Neural cell (in vitro differentiated cells): ENCODE measurements around the gene RAB15. TPM values are rescaled to one million over a fixed set of nuclear protein-coding genes. Genes with fewer than 3 reads are reported as not detected.

Experiments used
- H2AFZ ChIP-seq: fragments of 200-600, 300-800 bp; sonication (generic), shearing (Covaris generic); 2 replicates; pipeline ENCODE4 v1.6.0; 2014; ENCODE audit warnings: low read depth, mild to moderate bottlenecking, antibody characterized with exemption, low read length, moderate library complexity
- H3F3A ChIP-seq: fragments of 200-600 bp; shearing (Covaris generic); 2 replicates; pipeline ENCODE4 v1.6.1; 2016; ENCODE audit warnings: mild to moderate bottlenecking, moderate library complexity, mixed read lengths, antibody characterized with exemption, low read length; ENCODE audit not compliant: insufficient read depth, poor library complexity, severe bottlenecking
- H3K27ac ChIP-seq: fragments of 200-600, 300-800 bp; sonication (generic), shearing (Covaris generic); 2 replicates; pipeline ENCODE4 v1.5.1; 2014; ENCODE audit warnings: mild to moderate bottlenecking, low read length, moderate library complexity
- H3K27me3 ChIP-seq: fragments of 300-800, 200-600 bp; sonication (generic), shearing (Covaris generic); 2 replicates; pipeline ENCODE4 v1.6.0; 2014; ENCODE audit warnings: mild to moderate bottlenecking, low read depth, low read length, moderate library complexity; ENCODE audit not compliant: insufficient read depth
- H3K36me3 ChIP-seq: fragments of 300-800, 200-600 bp; sonication (generic), shearing (Covaris generic); 2 replicates; pipeline ENCODE4 v1.5.1; 2014; ENCODE audit warnings: mild to moderate bottlenecking, antibody characterized with exemption, low read length, moderate library complexity; ENCODE audit not compliant: insufficient read depth
- H3K4me2 ChIP-seq: fragments of 300-800, 200-600 bp; sonication (generic), shearing (Covaris generic); 2 replicates; pipeline ENCODE4 v1.6.0; 2014; ENCODE audit warnings: mild to moderate bottlenecking, low read length
- H3K4me3 ChIP-seq: fragments of 300-800, 200-600 bp; sonication (generic), shearing (Covaris generic); 2 replicates; pipeline ENCODE4 v1.5.1; 2014; ENCODE audit warnings: mild to moderate bottlenecking, low read length, moderate library complexity
- H3K79me2 ChIP-seq: fragments of 200-600 bp; shearing (Covaris generic); replicated peaks from 2 replicates; pipeline ENCODE4 v1.6.0; 2014; ENCODE audit warnings: mild to moderate bottlenecking, low read length, moderate library complexity; ENCODE audit not compliant: insufficient read depth
- H3K9ac ChIP-seq: fragments of 300-800, 200-600 bp; sonication (generic), shearing (Covaris generic); 2 replicates; pipeline ENCODE4 v1.6.1; 2016; ENCODE audit warnings: mild to moderate bottlenecking, low read length, mixed read lengths
- H3K9me2 ChIP-seq: fragments of 200-600 bp; shearing (Covaris generic); 2 replicates; pipeline ENCODE4 v1.6.1; 2016; ENCODE audit warnings: mild to moderate bottlenecking, low read length, mixed read lengths; ENCODE audit not compliant: insufficient read depth
- H3K9me3 ChIP-seq: fragments of 200-600, 300-800 bp; sonication (generic), shearing (Covaris generic); 2 replicates; pipeline ENCODE4 v1.6.1; 2016; ENCODE audit warnings: mild to moderate bottlenecking, mixed run types, low read length, moderate library complexity, mixed read lengths
- H4K20me1 ChIP-seq: fragments of 200-600 bp; shearing (Covaris generic); 2 replicates; pipeline ENCODE4 v1.6.1; 2016; ENCODE audit warnings: mild to moderate bottlenecking, mixed run types; ENCODE audit not compliant: insufficient read depth
- EP300 ChIP-seq: fragments of 450-650 bp; conservative IDR thresholded peaks from 2 replicates; pipeline ENCODE4 v1.6.1; 2014; ENCODE audit warnings: antibody characterized with exemption, mild to moderate bottlenecking, moderate library complexity; ENCODE audit not compliant: poor library complexity, severe bottlenecking
- EZH2 ChIP-seq: fragments of 200-600, 300-800 bp; shearing (Covaris generic), sonication (generic); IDR thresholded peaks from 2 replicates; pipeline ENCODE4 v1.6.1; 2014; ENCODE audit warnings: antibody characterized with exemption, low read length, borderline replicate concordance, mild to moderate bottlenecking; ENCODE audit not compliant: insufficient read depth, poor library complexity, severe bottlenecking
- MXI1 ChIP-seq: fragments of 450-650 bp; conservative IDR thresholded peaks from 2 replicates; pipeline ENCODE4 v1.6.1; 2014; ENCODE audit warnings: antibody characterized with exemption, mild to moderate bottlenecking; ENCODE audit not compliant: poor library complexity, severe bottlenecking
- POLR2AphosphoS5 ChIP-seq: IDR thresholded peaks from 2 replicates; pipeline ENCODE4 v1.6.1; 2012
- RAD21 ChIP-seq: fragments of 450-650 bp; conservative IDR thresholded peaks from 2 replicates; pipeline ENCODE4 v1.6.1; 2014; ENCODE audit warnings: antibody characterized with exemption, mild to moderate bottlenecking, moderate library complexity
- SMC3 ChIP-seq: fragments of 450-650 bp; conservative IDR thresholded peaks from 2 replicates; pipeline ENCODE4 v1.6.1; 2014; ENCODE audit warnings: antibody characterized with exemption, mild to moderate bottlenecking, moderate library complexity; ENCODE audit not compliant: poor library complexity
- TAF1 ChIP-seq: IDR thresholded peaks from 2 replicates; pipeline ENCODE4 v1.6.1; 2012; ENCODE audit warnings: low read depth
- polyA plus RNA-seq: library from polyadenylated mRNA; depleted of rRNA; stranded (reverse); fragments of >200 nt; gene quantifications from 2 replicates; pipeline ENCODE4 v1.2.3, GENCODE V29; 2014
- TF ChIP-seq, protein P1 (sequence below): fragments of 450-650 bp; IDR thresholded peaks from 2 replicates; pipeline ENCODE4 v1.5.1; 2014; ENCODE audit warnings: antibody characterized with exemption, mild to moderate bottlenecking, moderate library complexity; ENCODE audit not compliant: poor library complexity, severe bottlenecking
- TF ChIP-seq, protein P2 (sequence below): IDR thresholded peaks from 2 replicates; pipeline ENCODE4 v1.6.1; 2012; ENCODE audit warnings: borderline replicate concordance

The RAB15 gene
- polyA plus RNA-seq, 1 donor from 2014 or later: 42.0 TPM

DNA sequence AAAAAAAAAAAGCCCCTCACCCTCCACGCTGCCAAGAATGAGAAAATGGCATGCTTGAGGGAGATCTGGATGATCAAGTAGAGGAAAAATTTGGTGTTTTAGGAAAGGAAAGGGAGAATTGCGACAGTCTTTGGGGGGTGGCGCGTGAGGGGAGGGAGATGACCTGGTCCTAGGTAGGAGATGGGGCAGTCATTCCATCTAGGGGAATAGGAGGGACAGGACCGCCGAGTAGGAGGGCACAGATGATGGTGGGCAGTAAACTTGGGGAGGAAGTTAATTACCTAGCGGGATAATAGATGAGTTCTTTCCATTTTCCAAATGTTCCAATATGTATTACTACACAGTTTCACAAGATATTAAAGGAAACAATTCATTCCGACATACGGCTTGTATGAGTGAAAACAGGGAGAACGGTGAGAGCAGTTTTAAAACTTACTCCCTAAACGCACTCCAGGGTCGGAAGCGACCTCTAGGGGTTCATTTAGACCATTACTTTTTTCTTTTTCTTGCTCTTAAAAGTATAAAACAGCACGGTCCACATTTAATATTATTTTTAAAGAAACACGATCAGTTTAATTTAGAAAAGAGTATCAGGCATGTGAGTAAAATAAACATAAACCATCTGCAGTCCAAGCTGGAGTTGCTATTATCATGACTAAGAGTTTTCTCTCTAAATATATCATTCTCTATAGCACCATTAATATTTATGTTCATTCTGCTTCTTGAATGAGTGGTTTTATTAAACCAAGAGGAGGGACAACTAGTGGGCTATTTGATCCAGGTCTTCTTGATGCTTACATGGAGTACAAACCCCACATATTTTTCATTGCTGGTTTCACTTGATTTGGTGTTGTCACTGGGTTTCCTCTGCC lies 11.5 kb upstream of the RAB15 start:
- Histone ChIP-seq H3K9ac (no peak overlapping the region), H3K4me3 (no peak overlapping the region), H3K79me2 (peaks cover 11% of the 10 kb centered on the region), H2AFZ (no peak overlapping the region), H3K9me2 (no peaks in the 10 kb centered on the region), H3K4me2 (no peak overlapping the region), H3F3A (no peaks in the 10 kb centered on the region), H3K27me3 (no peaks in the 10 kb centered on the region), H3K27ac (no peak overlapping the region), H4K20me1 (no peaks in the 10 kb centered on the region), H3K36me3 (no peaks in the 10 kb centered on the region), H3K9me3 (no peaks in the 10 kb centered on the region)
- no peak for TF ChIP-seq POLR2AphosphoS5
- no peak for TF ChIP-seq MXI1
- TF ChIP-seq EP300: no peak
- TF ChIP-seq, protein P1, sequence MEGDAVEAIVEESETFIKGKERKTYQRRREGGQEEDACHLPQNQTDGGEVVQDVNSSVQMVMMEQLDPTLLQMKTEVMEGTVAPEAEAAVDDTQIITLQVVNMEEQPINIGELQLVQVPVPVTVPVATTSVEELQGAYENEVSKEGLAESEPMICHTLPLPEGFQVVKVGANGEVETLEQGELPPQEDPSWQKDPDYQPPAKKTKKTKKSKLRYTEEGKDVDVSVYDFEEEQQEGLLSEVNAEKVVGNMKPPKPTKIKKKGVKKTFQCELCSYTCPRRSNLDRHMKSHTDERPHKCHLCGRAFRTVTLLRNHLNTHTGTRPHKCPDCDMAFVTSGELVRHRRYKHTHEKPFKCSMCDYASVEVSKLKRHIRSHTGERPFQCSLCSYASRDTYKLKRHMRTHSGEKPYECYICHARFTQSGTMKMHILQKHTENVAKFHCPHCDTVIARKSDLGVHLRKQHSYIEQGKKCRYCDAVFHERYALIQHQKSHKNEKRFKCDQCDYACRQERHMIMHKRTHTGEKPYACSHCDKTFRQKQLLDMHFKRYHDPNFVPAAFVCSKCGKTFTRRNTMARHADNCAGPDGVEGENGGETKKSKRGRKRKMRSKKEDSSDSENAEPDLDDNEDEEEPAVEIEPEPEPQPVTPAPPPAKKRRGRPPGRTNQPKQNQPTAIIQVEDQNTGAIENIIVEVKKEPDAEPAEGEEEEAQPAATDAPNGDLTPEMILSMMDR: peak; percentile 68
- TF ChIP-seq TAF1: no peak
- TF ChIP-seq EZH2: no peak
- TF ChIP-seq RAD21: peak; percentile 67
- peak; percentile 59 for TF ChIP-seq SMC3
- TF ChIP-seq, protein P2, sequence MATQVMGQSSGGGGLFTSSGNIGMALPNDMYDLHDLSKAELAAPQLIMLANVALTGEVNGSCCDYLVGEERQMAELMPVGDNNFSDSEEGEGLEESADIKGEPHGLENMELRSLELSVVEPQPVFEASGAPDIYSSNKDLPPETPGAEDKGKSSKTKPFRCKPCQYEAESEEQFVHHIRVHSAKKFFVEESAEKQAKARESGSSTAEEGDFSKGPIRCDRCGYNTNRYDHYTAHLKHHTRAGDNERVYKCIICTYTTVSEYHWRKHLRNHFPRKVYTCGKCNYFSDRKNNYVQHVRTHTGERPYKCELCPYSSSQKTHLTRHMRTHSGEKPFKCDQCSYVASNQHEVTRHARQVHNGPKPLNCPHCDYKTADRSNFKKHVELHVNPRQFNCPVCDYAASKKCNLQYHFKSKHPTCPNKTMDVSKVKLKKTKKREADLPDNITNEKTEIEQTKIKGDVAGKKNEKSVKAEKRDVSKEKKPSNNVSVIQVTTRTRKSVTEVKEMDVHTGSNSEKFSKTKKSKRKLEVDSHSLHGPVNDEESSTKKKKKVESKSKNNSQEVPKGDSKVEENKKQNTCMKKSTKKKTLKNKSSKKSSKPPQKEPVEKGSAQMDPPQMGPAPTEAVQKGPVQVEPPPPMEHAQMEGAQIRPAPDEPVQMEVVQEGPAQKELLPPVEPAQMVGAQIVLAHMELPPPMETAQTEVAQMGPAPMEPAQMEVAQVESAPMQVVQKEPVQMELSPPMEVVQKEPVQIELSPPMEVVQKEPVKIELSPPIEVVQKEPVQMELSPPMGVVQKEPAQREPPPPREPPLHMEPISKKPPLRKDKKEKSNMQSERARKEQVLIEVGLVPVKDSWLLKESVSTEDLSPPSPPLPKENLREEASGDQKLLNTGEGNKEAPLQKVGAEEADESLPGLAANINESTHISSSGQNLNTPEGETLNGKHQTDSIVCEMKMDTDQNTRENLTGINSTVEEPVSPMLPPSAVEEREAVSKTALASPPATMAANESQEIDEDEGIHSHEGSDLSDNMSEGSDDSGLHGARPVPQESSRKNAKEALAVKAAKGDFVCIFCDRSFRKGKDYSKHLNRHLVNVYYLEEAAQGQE: no peak

DNA sequence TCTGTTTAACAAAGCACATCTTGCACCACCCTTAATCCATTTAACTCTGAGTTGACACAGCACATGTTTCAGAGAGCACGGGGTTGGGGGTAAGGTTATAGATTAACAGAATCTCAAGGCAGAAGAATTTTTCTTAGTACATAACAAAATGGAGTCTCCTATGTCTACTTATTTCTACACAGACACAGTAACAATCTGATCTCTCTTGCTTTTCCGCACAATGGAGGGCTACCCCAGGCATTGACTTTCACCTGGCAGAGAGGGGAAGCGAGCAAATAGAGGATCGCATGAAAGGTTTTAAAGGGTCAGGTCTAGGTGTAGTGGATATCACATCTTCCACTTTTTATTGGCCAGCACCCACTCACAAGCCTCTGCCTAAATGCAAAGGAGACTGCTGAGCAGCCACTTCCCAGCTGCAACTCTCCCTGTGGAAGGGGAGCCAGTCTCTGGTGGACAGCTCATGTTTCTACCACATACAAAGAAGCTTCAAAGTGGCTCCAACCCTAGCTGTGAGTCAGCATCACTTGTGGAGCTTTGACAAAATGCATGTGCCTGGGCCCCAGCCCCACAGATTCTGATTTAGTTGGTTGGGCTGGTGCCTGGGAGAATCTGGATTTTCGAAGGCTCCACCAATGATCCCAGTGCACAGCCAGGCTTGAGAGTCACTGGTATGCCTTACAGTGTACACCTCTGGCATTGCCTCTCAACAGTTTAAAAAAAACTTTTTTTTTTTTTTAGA lies 7.4 kb upstream of the RAB15 start:
- H3K9ac ChIP-seq: no peak overlapping the region
- no peak for TF ChIP-seq TAF1
- TF ChIP-seq MXI1: no peak
- no peak for TF ChIP-seq RAD21
- TF ChIP-seq, protein P2: no peak
- TF ChIP-seq EZH2: no peak
- no peak for TF ChIP-seq EP300
- no peak for TF ChIP-seq POLR2AphosphoS5
- TF ChIP-seq, protein P1: no peak
- TF ChIP-seq SMC3: no peak

More for the DNA sequence above, 7.4 kb upstream of the RAB15 start:
- H3K4me3 ChIP-seq: no peak overlapping the region
- H3K27ac ChIP-seq: no peak overlapping the region
- no peaks in the 10 kb centered on the region for H3K9me2 ChIP-seq
- H3K79me2 ChIP-seq: no peaks in the 10 kb centered on the region
- H3K36me3 ChIP-seq: no peaks in the 10 kb centered on the region
- no peak overlapping the region for H2AFZ ChIP-seq
- H4K20me1 ChIP-seq: no peaks in the 10 kb centered on the region
- H3K9me3 ChIP-seq: no peaks in the 10 kb centered on the region
- no peak overlapping the region for H3K4me2 ChIP-seq
- H3F3A ChIP-seq: no peaks in the 10 kb centered on the region
- no peaks in the 10 kb centered on the region for H3K27me3 ChIP-seq
